Measurements from ENCODE around the gene ETFB.

- TF ChIP-seq CTCF (IDR thresholded peaks at IDR 0.05) = no peak
- no peak for TF ChIP-seq POLR2A (IDR thresholded peaks at IDR 0.05)
- TF ChIP-seq POLR2AphosphoS5 (IDR thresholded peaks at IDR 0.05) = no peak
Observed at GRCh38 chr19:51386882-51387520, 20.8 kb upstream of the ETFB start.
